ENCODE measurements around the gene TMEM53.

The TMEM53 gene

DNA sequence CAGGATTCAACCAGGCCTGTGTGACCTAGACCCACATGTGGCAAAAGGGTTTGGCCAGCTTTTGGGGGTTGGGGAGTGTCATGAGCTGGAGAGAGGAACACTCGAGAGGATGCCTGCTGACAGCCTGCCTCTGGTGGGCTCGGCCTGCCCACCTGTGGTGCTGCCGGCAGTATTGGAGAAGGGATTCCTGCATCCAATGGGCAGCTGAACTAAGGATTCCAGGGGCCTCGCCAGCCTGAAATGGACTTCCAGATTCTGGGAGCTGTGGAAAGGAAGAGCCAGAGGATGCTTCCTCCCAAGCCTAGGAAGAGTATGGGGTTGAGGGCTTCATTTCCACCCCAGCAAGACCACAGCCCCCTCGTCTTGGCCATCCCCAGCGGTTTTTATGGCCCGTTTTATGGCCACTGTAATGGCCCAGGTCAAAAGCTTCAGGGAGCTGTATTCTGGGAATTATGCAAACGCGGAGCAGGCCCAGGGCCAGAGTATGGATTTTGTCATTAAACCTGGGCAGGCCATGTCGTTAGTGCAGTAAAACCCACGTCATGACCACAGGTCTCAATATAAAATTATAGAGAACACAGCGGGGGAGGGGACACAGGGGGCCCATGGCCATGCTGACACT is 63.6 kb downstream of the TMEM53 start (continued):
- TF ChIP-seq ZNF354C (tag by site-specific recombination; IDR thresholded peaks at IDR 0.05; ENCODE audit: borderline replicate concordance, low read depth) (no peak), ZNF623 (tag by site-specific recombination; IDR thresholded peaks at IDR 0.05) (no peak), ZBTB48 (tag by site-specific recombination; IDR thresholded peaks at IDR 0.05) (no peak), GFI1B (tag by site-specific recombination; IDR thresholded peaks at IDR 0.05) (no peak), ZNF140 (tag by site-specific recombination; IDR thresholded peaks at IDR 0.05) (no peak), ZNF302 (tag by site-specific recombination; IDR thresholded peaks at IDR 0.05; ENCODE audit: low read depth) (no peak), ZFP37 (tag by site-specific recombination; IDR thresholded peaks at IDR 0.05) (no peak), ZSCAN23 (tag by site-specific recombination; IDR thresholded peaks at IDR 0.05) (no peak), YY1 (tag by site-specific recombination; IDR thresholded peaks at IDR 0.05) (peak; percentile 52; the same call in 1 of the 2 replicates), ZNF561 (tag by site-specific recombination; IDR thresholded peaks at IDR 0.05; ENCODE audit: borderline replicate concordance) (no peak), ZNF169 (tag by site-specific recombination; IDR thresholded peaks at IDR 0.05) (no peak), SP2 (tag by site-specific recombination; IDR thresholded peaks at IDR 0.05) (no peak), SETDB1 (IDR thresholded peaks at IDR 0.05; ENCODE audit: insufficient read length, low read length) (no peak), GLIS2 (tag by site-specific recombination; IDR thresholded peaks at IDR 0.05) (no peak)
- TF ChIP-seq, protein P1, sequence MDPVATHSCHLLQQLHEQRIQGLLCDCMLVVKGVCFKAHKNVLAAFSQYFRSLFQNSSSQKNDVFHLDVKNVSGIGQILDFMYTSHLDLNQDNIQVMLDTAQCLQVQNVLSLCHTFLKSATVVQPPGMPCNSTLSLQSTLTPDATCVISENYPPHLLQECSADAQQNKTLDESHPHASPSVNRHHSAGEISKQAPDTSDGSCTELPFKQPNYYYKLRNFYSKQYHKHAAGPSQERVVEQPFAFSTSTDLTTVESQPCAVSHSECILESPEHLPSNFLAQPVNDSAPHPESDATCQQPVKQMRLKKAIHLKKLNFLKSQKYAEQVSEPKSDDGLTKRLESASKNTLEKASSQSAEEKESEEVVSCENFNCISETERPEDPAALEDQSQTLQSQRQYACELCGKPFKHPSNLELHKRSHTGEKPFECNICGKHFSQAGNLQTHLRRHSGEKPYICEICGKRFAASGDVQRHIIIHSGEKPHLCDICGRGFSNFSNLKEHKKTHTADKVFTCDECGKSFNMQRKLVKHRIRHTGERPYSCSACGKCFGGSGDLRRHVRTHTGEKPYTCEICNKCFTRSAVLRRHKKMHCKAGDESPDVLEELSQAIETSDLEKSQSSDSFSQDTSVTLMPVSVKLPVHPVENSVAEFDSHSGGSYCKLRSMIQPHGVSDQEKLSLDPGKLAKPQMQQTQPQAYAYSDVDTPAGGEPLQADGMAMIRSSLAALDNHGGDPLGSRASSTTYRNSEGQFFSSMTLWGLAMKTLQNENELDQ (tag by site-specific recombination; IDR thresholded peaks at IDR 0.05; ENCODE audit: low read depth), result no peak
- TF ChIP-seq, protein P2, sequence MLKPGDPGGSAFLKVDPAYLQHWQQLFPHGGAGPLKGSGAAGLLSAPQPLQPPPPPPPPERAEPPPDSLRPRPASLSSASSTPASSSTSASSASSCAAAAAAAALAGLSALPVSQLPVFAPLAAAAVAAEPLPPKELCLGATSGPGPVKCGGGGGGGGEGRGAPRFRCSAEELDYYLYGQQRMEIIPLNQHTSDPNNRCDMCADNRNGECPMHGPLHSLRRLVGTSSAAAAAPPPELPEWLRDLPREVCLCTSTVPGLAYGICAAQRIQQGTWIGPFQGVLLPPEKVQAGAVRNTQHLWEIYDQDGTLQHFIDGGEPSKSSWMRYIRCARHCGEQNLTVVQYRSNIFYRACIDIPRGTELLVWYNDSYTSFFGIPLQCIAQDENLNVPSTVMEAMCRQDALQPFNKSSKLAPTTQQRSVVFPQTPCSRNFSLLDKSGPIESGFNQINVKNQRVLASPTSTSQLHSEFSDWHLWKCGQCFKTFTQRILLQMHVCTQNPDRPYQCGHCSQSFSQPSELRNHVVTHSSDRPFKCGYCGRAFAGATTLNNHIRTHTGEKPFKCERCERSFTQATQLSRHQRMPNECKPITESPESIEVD (tag by site-specific recombination; IDR thresholded peaks at IDR 0.05), result peak; percentile 65
- TF ChIP-seq, protein P3, sequence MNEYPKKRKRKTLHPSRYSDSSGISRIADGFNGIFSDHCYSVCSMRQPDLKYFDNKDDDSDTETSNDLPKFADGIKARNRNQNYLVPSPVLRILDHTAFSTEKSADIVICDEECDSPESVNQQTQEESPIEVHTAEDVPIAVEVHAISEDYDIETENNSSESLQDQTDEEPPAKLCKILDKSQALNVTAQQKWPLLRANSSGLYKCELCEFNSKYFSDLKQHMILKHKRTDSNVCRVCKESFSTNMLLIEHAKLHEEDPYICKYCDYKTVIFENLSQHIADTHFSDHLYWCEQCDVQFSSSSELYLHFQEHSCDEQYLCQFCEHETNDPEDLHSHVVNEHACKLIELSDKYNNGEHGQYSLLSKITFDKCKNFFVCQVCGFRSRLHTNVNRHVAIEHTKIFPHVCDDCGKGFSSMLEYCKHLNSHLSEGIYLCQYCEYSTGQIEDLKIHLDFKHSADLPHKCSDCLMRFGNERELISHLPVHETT (tag by site-specific recombination; IDR thresholded peaks at IDR 0.05), result no peak
- TF ChIP-seq, protein P4, sequence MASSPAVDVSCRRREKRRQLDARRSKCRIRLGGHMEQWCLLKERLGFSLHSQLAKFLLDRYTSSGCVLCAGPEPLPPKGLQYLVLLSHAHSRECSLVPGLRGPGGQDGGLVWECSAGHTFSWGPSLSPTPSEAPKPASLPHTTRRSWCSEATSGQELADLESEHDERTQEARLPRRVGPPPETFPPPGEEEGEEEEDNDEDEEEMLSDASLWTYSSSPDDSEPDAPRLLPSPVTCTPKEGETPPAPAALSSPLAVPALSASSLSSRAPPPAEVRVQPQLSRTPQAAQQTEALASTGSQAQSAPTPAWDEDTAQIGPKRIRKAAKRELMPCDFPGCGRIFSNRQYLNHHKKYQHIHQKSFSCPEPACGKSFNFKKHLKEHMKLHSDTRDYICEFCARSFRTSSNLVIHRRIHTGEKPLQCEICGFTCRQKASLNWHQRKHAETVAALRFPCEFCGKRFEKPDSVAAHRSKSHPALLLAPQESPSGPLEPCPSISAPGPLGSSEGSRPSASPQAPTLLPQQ (tag by site-specific recombination; IDR thresholded peaks at IDR 0.05), result no peak
- TF ChIP-seq, protein P5, sequence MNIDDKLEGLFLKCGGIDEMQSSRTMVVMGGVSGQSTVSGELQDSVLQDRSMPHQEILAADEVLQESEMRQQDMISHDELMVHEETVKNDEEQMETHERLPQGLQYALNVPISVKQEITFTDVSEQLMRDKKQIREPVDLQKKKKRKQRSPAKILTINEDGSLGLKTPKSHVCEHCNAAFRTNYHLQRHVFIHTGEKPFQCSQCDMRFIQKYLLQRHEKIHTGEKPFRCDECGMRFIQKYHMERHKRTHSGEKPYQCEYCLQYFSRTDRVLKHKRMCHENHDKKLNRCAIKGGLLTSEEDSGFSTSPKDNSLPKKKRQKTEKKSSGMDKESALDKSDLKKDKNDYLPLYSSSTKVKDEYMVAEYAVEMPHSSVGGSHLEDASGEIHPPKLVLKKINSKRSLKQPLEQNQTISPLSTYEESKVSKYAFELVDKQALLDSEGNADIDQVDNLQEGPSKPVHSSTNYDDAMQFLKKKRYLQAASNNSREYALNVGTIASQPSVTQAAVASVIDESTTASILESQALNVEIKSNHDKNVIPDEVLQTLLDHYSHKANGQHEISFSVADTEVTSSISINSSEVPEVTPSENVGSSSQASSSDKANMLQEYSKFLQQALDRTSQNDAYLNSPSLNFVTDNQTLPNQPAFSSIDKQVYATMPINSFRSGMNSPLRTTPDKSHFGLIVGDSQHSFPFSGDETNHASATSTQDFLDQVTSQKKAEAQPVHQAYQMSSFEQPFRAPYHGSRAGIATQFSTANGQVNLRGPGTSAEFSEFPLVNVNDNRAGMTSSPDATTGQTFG (tag by site-specific recombination; IDR thresholded peaks at IDR 0.05; ENCODE audit: borderline replicate concordance), result no peak

All from HEK293 (cell line).